Testis (tissue), 2 donors: ENCODE data around the gene OR4K2.

ENCODE experiments used
- CTCF ChIP-seq, 3 experiments: fragments of 450-650 bp in 2 of 3; fragments of 200-600 bp in 1 of 3; sonication (generic) in 1 of 3; IDR thresholded peaks; one replicate each; pipeline ENCODE4 v1.5.1; 2016 to 2019; ENCODE audit warnings: antibody characterized with exemption in 3 of 3, mild to moderate bottlenecking in 2 of 3, moderate library complexity in 1 of 3
- POLR2A ChIP-seq: fragments of 450-650 bp; IDR thresholded peaks from one replicate; pipeline ENCODE4 v1.6.1; 2017; ENCODE audit warnings: antibody characterized with exemption, mild to moderate bottlenecking, moderate library complexity

DNA sequence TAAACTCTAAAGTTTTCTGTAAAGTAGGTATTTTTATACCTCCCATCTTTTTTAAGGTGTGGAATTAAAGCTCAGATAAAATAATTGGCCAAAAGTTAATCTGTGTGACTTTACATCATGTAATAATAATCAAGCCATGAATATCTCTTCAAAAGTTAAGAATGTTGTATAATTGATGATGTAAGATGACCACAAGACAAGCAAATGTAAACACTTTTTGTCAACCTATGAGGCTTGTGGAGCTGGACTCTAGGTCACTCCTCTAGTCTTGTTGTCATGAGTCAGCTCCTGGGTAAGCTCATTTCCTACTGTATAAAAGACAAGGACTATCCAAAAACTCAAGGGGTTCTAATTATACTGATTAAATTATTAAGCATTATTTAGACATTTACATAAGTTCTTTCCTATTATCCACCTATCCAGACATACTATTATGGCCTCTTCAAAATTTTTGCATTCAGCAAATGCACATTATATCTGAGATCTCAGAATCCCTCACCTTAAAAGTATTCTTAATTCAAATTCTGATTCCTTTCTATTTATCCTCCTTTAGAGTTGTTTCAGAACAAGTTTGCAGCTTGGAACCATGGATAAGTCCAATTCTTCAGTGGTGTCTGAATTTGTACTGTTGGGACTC, 45.2 kb downstream of the OR4K2 start, which contains the start of gene OR4K5:
- TF ChIP-seq CTCF (IDR thresholded peaks at IDR 0.05) (no peak), POLR2A (no peak)
